ENCODE data around the gene ADGRA1. TPM values are rescaled to one million over a fixed set of nuclear protein-coding genes. Genes with fewer than 3 reads are reported as not detected.

ADGRA1 gene
- total and polyA plus RNA-seq, 5 donors: 0.02 to 0.14 TPM; not detected in 3

DNA sequence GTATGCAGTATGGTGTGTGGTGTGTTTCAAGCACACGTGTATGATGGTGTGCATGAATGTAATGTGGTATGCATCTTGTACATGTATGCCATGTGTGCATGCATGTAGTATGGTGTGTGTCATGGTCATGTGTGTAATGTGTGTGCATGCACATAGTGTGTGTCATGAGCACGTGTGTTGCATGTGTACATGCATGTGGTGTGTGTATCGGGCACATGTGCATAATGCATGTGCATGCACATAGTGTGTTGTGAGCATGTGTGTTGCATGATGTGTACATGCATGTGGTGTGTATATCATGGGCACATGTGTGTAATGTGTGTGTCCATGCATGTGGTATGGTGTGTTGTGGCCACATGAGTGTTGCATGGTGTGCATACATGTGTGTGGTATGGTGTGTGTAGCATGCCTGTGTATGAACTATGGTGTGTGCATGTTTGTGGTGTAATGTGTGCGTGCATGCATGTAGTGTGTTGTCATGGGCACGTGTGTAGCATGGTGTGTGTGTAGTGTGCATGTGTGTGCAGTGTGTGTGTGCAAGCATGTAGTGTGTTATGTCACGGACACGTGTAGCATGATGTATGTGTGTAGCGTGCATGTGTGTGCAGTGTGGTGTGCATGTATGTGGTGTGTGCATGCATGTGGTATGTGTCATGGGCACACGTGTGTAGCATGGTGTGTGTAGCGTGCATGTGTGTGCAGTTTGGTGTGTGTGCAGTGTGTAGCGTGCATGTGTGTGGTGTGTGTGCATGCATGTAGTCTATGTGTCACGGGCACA lies 89.8 kb downstream of the ADGRA1 start:
- Histone ChIP-seq H3K9me3 (ENCODE audit: control insufficient read depth, low read length) (no peaks in the 10 kb centered on the region), H3K4me3 (ENCODE audit: low read length) (no peak overlapping the region), H3K4me1 (ENCODE audit: control insufficient read depth, insufficient read depth, low read length) (no peaks in the 10 kb centered on the region), H3K27me3 (ENCODE audit: control insufficient read depth, insufficient read depth) (no peaks in the 10 kb centered on the region), H3K27ac (ENCODE audit: low read length) (no peak overlapping the region)
- intact Hi-C loops (cut with DNase I): no loop called here
- WGBS: 93% methylated on average over 12 of the region's 12 CpGs
- DNase-seq (no peak), ATAC-seq (no peak)

DNA sequence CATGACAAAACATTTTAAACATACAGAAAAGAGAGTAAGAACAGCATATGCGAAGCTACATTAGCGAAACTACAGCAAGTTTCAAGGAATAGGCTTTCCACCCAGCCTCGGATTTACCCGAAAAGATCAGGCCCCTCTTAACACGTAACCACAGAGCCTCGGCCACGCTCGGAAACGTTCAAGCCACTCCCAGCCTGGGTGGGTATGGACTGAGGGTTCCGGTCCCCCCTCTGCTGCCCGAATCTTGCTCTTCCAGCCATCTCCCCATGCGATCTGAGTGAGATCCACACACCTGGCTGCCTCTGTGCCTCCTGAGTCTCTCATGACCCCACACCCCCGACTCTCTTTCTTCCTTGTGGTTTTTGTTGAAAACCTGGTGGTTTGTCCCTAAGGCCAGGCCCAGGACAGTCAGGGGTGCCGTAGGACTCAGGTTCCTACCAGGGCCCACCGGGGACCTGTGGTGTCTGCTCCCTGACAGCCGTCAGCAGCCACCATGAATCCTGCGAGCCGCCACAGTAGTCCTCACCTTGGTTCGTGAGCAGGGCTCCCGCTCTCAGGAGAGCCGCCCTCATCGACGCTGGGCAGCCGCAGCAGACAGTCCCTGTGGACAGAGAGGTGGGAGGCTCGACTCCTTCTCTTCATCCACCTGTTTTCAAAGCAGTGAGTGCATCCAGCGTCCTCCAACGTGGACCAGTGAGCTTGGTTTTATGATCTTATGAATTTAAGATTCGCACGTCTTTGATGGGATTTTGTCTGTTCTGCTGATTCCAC lies 90.8 kb downstream of the ADGRA1 start:
- intact Hi-C loops (cut with DNase I): no loop called here
- Histone ChIP-seq H3K27me3 (ENCODE audit: control insufficient read depth, insufficient read depth) (no peaks in the 10 kb centered on the region), H3K4me1 (ENCODE audit: control insufficient read depth, insufficient read depth, low read length) (no peaks in the 10 kb centered on the region), H3K4me3 (ENCODE audit: low read length) (no peak overlapping the region), H3K27ac (ENCODE audit: low read length) (no peak overlapping the region), H3K9me3 (ENCODE audit: control insufficient read depth, low read length) (no peaks in the 10 kb centered on the region)
- peak in 1 of 3 donors; percentile 18 for DNase-seq
- WGBS: 93% methylated on average over 29 of the region's 29 CpGs
- ATAC-seq: no peak

GRCh38 chr10:133179128-133179520 lies 91.4 kb downstream of the ADGRA1 start:
- Histone ChIP-seq H3K9me3 (ENCODE audit: control insufficient read depth, low read length) (no peaks in the 10 kb centered on the region), H3K27ac (ENCODE audit: low read length) (no peak overlapping the region), H3K4me3 (ENCODE audit: low read length) (no peak overlapping the region), H3K4me1 (ENCODE audit: control insufficient read depth, insufficient read depth, low read length) (no peaks in the 10 kb centered on the region), H3K27me3 (ENCODE audit: control insufficient read depth, insufficient read depth) (no peaks in the 10 kb centered on the region)
- peak in 2 of 3 donors; percentile 5 to 43 for DNase-seq
- intact Hi-C loops (cut with DNase I): no loop called here
- ATAC-seq: no peak
- 82% methylated on average over 11 of the region's 11 CpGs for WGBS

DNA sequence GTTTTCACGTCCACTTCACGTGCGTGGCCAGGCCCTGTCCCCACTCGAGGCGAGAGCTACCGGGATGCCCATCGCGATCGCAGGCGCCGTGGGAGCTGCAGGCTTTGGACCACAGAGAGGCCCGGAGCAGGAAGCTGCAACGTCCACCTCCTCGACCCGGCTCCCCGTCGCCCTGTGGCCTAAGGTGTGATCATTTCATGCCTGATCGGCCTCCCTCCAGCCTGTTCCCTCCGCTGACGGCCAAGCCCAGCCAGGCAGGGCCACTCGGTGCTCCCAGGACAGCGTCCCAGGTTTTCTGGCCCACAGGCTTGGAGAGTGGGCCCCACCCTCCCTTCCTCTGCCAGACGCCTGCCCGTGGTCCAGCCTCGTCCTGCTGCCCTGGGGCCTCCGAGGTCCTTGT lies 91.9 kb downstream of the ADGRA1 start:
- WGBS: 81% methylated on average over 26 of the region's 26 CpGs
- Histone ChIP-seq H3K4me3 (ENCODE audit: low read length) (no peak overlapping the region), H3K4me1 (ENCODE audit: control insufficient read depth, insufficient read depth, low read length) (no peaks in the 10 kb centered on the region), H3K9me3 (ENCODE audit: control insufficient read depth, low read length) (no peaks in the 10 kb centered on the region), H3K27me3 (ENCODE audit: control insufficient read depth, insufficient read depth) (no peaks in the 10 kb centered on the region), H3K27ac (ENCODE audit: low read length) (no peak overlapping the region)
- ATAC-seq (no peak), DNase-seq (peak; percentile 3 to 32 (median 28))
- intact Hi-C loops (cut with DNase I): no loop called here

DNA sequence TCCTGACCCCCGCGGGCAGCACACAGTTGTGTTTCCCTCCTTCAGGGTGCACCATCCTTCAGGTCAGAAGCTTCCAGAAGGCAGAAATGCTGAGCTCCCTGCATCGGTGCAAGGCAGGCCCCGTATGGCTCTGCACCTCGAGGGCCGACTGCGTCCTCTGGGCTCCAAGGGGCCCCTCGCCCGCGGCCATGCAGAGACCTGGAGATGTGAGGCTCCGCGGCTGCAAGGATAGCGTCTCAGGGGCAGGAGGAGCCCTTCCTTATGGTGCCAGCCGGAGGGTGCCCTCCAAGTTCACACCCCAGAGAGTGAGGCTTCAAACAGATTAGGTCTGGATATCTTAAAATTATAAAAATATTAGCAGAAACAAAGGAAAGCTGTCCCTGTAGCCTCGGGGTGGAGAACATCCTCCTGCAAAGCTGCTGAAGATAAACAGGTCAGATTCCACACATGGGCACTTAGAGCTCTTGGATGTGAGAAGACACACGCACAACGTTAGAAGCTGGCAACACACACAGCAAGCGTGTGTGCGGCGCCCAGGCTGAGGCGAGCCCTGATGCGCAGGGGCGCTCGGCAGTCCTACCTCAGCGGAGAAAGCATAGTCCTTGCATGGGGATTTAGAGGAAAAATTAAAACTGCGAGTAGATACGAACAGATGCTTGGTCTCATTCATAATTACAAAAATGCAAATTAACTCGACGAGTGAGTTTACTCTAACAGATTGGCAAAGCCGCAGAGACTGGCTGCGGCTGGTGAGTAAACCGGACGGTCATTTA lies 92.7 kb downstream of the ADGRA1 start:
- Histone ChIP-seq H3K4me3 (ENCODE audit: low read length) (no peak overlapping the region), H3K4me1 (ENCODE audit: control insufficient read depth, insufficient read depth, low read length) (no peaks in the 10 kb centered on the region), H3K27me3 (ENCODE audit: control insufficient read depth, insufficient read depth) (no peaks in the 10 kb centered on the region), H3K9me3 (ENCODE audit: control insufficient read depth, low read length) (no peaks in the 10 kb centered on the region), H3K27ac (ENCODE audit: low read length) (no peak overlapping the region)
- DNase-seq (peak in 2 of 3 donors; percentile 1 to 38), ATAC-seq (no peak)
- 89% methylated on average over 33 of the region's 33 CpGs for WGBS
- intact Hi-C loops (cut with DNase I): no loop called here

DNA sequence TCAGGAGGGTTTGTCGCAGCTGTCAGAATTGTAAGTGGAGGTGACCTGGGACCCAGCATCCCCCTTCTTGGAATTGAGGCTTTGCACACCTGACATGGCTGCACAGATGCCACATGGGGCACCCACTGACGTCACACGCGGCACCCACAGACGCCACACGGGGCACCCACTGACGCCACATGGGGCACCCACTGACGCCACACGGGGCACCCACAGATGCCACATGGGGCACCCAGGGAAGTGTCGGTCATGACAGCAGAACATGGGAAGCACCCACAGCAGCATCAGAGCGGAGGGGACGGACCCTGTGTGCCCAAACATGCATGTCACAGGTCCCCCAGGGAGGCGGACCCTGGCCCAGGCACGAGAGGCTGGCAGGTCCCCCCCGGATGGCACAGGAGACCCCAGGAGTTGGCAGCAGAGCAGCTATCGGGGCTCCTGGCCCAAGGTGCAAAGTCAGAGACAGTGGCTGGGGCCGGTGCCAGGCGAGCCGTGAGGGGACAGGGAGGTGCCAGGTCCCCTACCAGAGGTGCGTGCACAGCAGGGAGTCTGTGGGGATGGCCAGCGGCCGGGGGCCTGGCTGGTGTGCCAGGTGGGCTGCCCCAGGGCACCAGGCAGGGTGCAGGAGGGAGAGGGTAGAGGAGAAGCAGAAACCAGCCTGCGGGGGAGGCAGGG lies 93.4 kb downstream of the ADGRA1 start:
- DNase-seq (peak; percentile 2 to 45 (median 37)), ATAC-seq (no peak)
- no peak overlapping the region for H3K27ac ChIP-seq (ENCODE audit: low read length)
- no peaks in the 10 kb centered on the region for H3K4me1 ChIP-seq (ENCODE audit: control insufficient read depth, insufficient read depth, low read length)
- no peaks in the 10 kb centered on the region for H3K9me3 ChIP-seq (ENCODE audit: control insufficient read depth, low read length)
- H3K4me3 ChIP-seq (ENCODE audit: low read length): no peak overlapping the region
- H3K27me3 ChIP-seq (ENCODE audit: control insufficient read depth, insufficient read depth): no peaks in the 10 kb centered on the region
- WGBS: 87% methylated on average over 23 of the region's 23 CpGs
- intact Hi-C loops (cut with DNase I): no loop called here

Other genes with a start within 250 kb of the ADGRA1 start
- gene CFAP46, start 145.4 kb upstream of the ADGRA1 start, total RNA-seq: 1 to 10 TPM; 1.5 to 1.8 (median 1.7) TPM
- gene CFAP46, start 145.4 kb upstream of the ADGRA1 start, polyA plus RNA-seq: 1.00 TPM
- 1 to 10 TPM in 2 of 4 donors, under 1 TPM in 2; 0.41 to 1.4 (median 0.91) TPM for gene KNDC1, start 72.3 kb downstream of the ADGRA1 start, total RNA-seq
- 0.23 TPM for gene KNDC1, start 72.3 kb downstream of the ADGRA1 start, polyA plus RNA-seq
- gene UTF1, start 142.3 kb downstream of the ADGRA1 start, total RNA-seq: not detected
- gene UTF1, start 142.3 kb downstream of the ADGRA1 start, polyA plus RNA-seq: not detected
- gene VENTX, start 149.9 kb downstream of the ADGRA1 start, total RNA-seq: under 1 TPM; 0.45 to 0.89 (median 0.68) TPM
- 0.48 TPM for gene VENTX, start 149.9 kb downstream of the ADGRA1 start, polyA plus RNA-seq
- gene ADAM8, start 188.9 kb downstream of the ADGRA1 start, total RNA-seq: 1 to 10 TPM; 1.4 to 2.1 (median 1.5) TPM
- gene ADAM8, start 188.9 kb downstream of the ADGRA1 start, polyA plus RNA-seq: 0.50 TPM
- 10 to 100 TPM; 34.9 to 45.9 (median 37.4) TPM for gene TUBGCP2, start 220.9 kb downstream of the ADGRA1 start, total RNA-seq
- gene TUBGCP2, start 220.9 kb downstream of the ADGRA1 start, polyA plus RNA-seq: 23.0 TPM
- gene ZNF511, start 221.0 kb downstream of the ADGRA1 start, total RNA-seq: 10 to 100 TPM; 40.2 to 51.8 (median 49.2) TPM
- gene ZNF511, start 221.0 kb downstream of the ADGRA1 start, polyA plus RNA-seq: 60.8 TPM
- gene CALY, start 249.0 kb downstream of the ADGRA1 start, total RNA-seq: not detected
- 0.18 TPM for gene CALY, start 249.0 kb downstream of the ADGRA1 start, polyA plus RNA-seq

Measured in right cardiac atrium (tissue), 5 donors.